ENCODE results near the gene CFAP410. TPM values are rescaled to one million over a fixed set of nuclear protein-coding genes. Genes with fewer than 3 reads are reported as not detected.

The CFAP410 gene
- total and polyA plus RNA-seq, 2 of the 8 experiments (the other 6 are each of a cell fraction or from before 2014, with no cell fraction given), result 10.6 to 12.0 TPM

GRCh38 chr21:44295163-44295573 is 44.0 kb downstream of the CFAP410 start:
- Histone ChIP-seq H3K79me1 (ENCODE audit: low read depth, low read length) (no peaks in the 10 kb centered on the region), H3K79me2 (ENCODE audit: control insufficient read depth in 1 of 2, insufficient read depth in 2 of 2, low read length in 2 of 2) (no peaks in the 10 kb centered on the region), H3K4me1 (replicated peaks in 1 of 4; ENCODE audit: control insufficient read depth in 3 of 4, insufficient read depth in 4 of 4, low read length in 3 of 4) (peaks cover 0 to 6% (median under 1%) of the 10 kb centered on the region in 4 experiments; a peak in 3 of 7 replicates), H3K4me2 (ENCODE audit: insufficient read depth in 1 of 2, low read depth in 2 of 2, low read length in 2 of 2) (no peak overlapping the region), H2BK12ac (ENCODE audit: low read depth, low read length) (no peak overlapping the region), H3K27ac (ENCODE audit: low read depth, low read length) (no peak overlapping the region), H3K9me3 (ENCODE audit: insufficient read depth in 2 of 2, low read depth in 1 of 2, low read length in 1 of 2) (no peaks in the 10 kb centered on the region), H4K20me1 (replicated peaks in 1 of 2; ENCODE audit: control insufficient read depth in 1 of 2, insufficient read depth in 2 of 2, low read length in 2 of 2) (no peaks in the 10 kb centered on the region), H2AK5ac (ENCODE audit: low read depth, low read length) (no peak overlapping the region), H3K27me3 (replicated peaks in 1 of 4; ENCODE audit: control insufficient read depth in 3 of 4, extremely low read depth in 1 of 4, insufficient read depth in 3 of 4, low read length in 3 of 4) (peaks cover 0 to 3% (median 0%) of the 10 kb centered on the region in 4 experiments; a peak in 2 of 7 replicates), H2AFZ (ENCODE audit: low read length) (no peak overlapping the region), H2BK20ac (ENCODE audit: low read length) (0 out of 2 replicates have a peak overlapping the region, but pooled peaks have one; percentile 32), H4K8ac (ENCODE audit: extremely low read depth, insufficient read depth, low read length) (no peak overlapping the region), H3K14ac (ENCODE audit: insufficient read length) (no peak overlapping the region), H2BK120ac (replicated peaks; ENCODE audit: low read depth, low read length) (no peak overlapping the region), H3K4me3 (ENCODE audit: extremely low read depth in 1 of 4, insufficient read depth in 2 of 4, low read depth in 3 of 4, low read length in 4 of 4) (no peak overlapping the region), H4K5ac (ENCODE audit: insufficient read length, low read depth, low read length) (no peak overlapping the region), H3K23me2 (ENCODE audit: low read depth, low read length) (peaks cover 7% of the 10 kb centered on the region; the same call in 1 of the 2 replicates), H3K23ac (ENCODE audit: insufficient read length) (no peak overlapping the region), H3K4ac (replicated peaks; ENCODE audit: insufficient read length, low read depth, low read length) (no peak overlapping the region), H3K36me3 (ENCODE audit: control insufficient read depth in 2 of 4, insufficient read depth in 4 of 4, low read length in 3 of 4) (no peaks in the 10 kb centered on the region), H2BK5ac (ENCODE audit: low read depth, low read length) (no peak overlapping the region), H4K91ac (replicated peaks; ENCODE audit: insufficient read length, low read length) (no peak overlapping the region), H2BK15ac (ENCODE audit: low read length) (no peak overlapping the region), H3K9ac (replicated peaks in 1 of 4; ENCODE audit: extremely low read depth in 1 of 4, low read depth in 3 of 4, low read length in 3 of 4) (no peak overlapping the region), H3K18ac (ENCODE audit: extremely low read depth, low read length) (no peak overlapping the region), H3K56ac (replicated peaks; ENCODE audit: insufficient read length, low read depth, low read length) (no peak overlapping the region)
- DNase-seq (ENCODE audit: low read depth in 1 of 2, low spot score in 2 of 2), result no peak
- WGBS, 2 experiments (ENCODE audit: extremely low coverage in 1 of 2, insufficient coverage in 1 of 2, insufficient read length in 1 of 2, insufficient replicate concordance in 2 of 2, low coverage in 1 of 2, low lambda C conversion rate in 2 of 2, missing lambda C conversion rate in 1 of 2), result 80% methylated on average over 14 of the region's 14 CpGs; no CpG with 5 or more reads in 1 of the 2 experiments
- CTCF ChIA-PET (ENCODE audit: partially characterized antibody), result interaction anchor here (1.0 to 5.0 kb wide), 4 partner anchors 9 to 34 kb away, joined by 3 to 53 read pairs (median 3); partner anchors contain the start of gene AIRE
- FAIRE-seq, result no peak
- POLR2A ChIA-PET (ENCODE audit: partially characterized antibody), result interaction anchor here (1.0 kb wide), 1 partner anchor 11 kb away, joined by 3 read pairs; no protein-coding TSS in a partner anchor
- TF ChIP-seq SAP30 (IDR thresholded peaks at IDR 0.05; ENCODE audit: insufficient read depth, insufficient replicate concordance, low read length) (no peak), E2F6 (IDR thresholded peaks at IDR 0.05) (no peak), SIRT6 (IDR thresholded peaks at IDR 0.05; ENCODE audit: low read length) (no peak), RFX5 (IDR thresholded peaks at IDR 0.05; ENCODE audit: borderline replicate concordance, low read depth, low read length) (no peak), BRCA1 (IDR thresholded peaks at IDR 0.05; ENCODE audit: low read depth, low read length) (no peak), MAX (IDR thresholded peaks at IDR 0.05) (no peak), FOSL1 (IDR thresholded peaks at IDR 0.05; ENCODE audit: insufficient read depth, low read depth, low read length) (no peak), NANOG (IDR thresholded peaks at IDR 0.05; ENCODE audit: insufficient read depth, low read depth, low read length, poor library complexity, severe bottlenecking) (no peak), RBBP5 (IDR thresholded peaks at IDR 0.05; ENCODE audit: borderline replicate concordance, low read depth, low read length) (no peak), RXRA (IDR thresholded peaks at IDR 0.05; ENCODE audit: insufficient read depth, low read depth, low read length) (no peak), RNF2 (IDR thresholded peaks at IDR 0.05; ENCODE audit: borderline replicate concordance, low read depth, low read length, missing control alignments, poor library complexity, severe bottlenecking) (no peak), TCF12 (IDR thresholded peaks at IDR 0.05; ENCODE audit: low read depth, low read length) (no peak)

All from H1 (cell line).